Neuron (in vitro differentiated cells): ENCODE measurements around the gene KAZALD1.
A peak's percentile ranks its signal among the peaks of the same experiment; 100 is the strongest.

ENCODE experiments used
- H2AFZ ChIP-seq: one replicate; pipeline ENCODE4 v1.6.1; 2013; ENCODE audit warnings: low read depth, mild to moderate bottlenecking, inconsistent platforms, low read length, moderate library complexity
- H3K27me3 ChIP-seq: one replicate; pipeline ENCODE4 v1.6.1; 2013; ENCODE audit warnings: low read length; ENCODE audit not compliant: insufficient read depth
- H3K36me3 ChIP-seq: one replicate; pipeline ENCODE4 v1.6.1; 2013; ENCODE audit warnings: low read length; ENCODE audit not compliant: insufficient read depth
- H3K4me1 ChIP-seq: one replicate; pipeline ENCODE4 v1.6.1; 2013; ENCODE audit warnings: low read length; ENCODE audit not compliant: insufficient read depth
- H3K4me3 ChIP-seq: 2 replicates; pipeline ENCODE4 v1.5.1; 2013; ENCODE audit warnings: mild to moderate bottlenecking, low read length, moderate library complexity
- H3K9me3 ChIP-seq: one replicate; pipeline ENCODE4 v1.6.1; 2013; ENCODE audit warnings: low read length

KAZALD1 gene

DNA sequence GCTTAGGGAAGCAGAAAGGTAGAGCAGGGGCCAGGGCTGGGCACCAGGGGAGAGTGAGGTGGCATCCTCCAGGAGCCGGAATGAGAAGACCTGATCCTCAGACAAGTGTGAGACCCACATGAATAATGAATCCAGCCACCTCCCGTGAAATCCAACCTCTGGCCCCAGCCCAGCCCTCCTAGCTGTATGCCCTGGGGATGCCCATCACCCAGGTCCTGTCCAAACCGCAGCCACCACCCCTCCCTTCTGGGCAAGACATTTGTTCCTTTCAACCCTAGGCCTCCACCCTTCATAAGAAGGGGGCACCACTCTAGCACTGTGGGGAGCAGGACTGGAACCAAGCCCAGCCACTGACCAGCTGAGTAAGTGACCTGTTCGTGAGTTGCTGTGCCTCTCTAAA, 40.5 kb upstream of the KAZALD1 start:
- no peak overlapping the region for H2AFZ ChIP-seq
- H3K4me3 ChIP-seq = no peak overlapping the region
- H3K4me1 ChIP-seq = peaks cover 3% of the 10 kb centered on the region
- H3K36me3 ChIP-seq = no peaks in the 10 kb centered on the region
- H3K27me3 ChIP-seq = peaks cover 37% of the 10 kb centered on the region
- no peaks in the 10 kb centered on the region for H3K9me3 ChIP-seq

DNA sequence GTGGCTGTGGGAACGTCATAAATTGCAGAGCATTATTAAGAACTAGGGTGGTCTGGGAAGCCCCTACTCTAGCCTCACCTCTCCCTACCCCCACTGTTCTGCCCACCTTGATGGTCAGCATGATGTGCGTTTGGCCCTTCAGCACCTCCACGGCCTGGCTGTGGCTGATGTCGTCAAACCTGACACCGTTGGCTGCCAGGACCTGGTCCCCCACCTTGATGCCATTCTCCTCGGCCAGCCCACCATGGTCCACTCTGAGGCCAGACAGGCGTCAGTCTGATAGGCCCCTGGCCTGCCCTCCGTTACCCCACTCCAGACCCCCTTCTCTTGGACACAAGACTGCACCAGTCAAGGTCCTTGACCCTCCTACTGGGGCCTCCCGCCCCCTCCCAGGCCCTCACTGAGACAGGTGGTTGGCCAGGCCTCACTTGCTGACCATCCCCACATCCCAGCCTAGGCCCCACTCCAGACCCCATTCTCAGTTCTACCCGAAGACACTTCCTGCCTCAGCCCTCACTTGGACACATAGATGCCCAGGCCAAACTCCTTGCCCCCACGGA, 40.0 kb upstream of the KAZALD1 start:
- no peaks in the 10 kb centered on the region for H3K9me3 ChIP-seq
- H3K4me3 ChIP-seq = no peak overlapping the region
- H3K36me3 ChIP-seq = no peaks in the 10 kb centered on the region
- no peak overlapping the region for H2AFZ ChIP-seq
- peaks cover 3% of the 10 kb centered on the region for H3K4me1 ChIP-seq
- H3K27me3 ChIP-seq = peaks cover 32% of the 10 kb centered on the region

DNA sequence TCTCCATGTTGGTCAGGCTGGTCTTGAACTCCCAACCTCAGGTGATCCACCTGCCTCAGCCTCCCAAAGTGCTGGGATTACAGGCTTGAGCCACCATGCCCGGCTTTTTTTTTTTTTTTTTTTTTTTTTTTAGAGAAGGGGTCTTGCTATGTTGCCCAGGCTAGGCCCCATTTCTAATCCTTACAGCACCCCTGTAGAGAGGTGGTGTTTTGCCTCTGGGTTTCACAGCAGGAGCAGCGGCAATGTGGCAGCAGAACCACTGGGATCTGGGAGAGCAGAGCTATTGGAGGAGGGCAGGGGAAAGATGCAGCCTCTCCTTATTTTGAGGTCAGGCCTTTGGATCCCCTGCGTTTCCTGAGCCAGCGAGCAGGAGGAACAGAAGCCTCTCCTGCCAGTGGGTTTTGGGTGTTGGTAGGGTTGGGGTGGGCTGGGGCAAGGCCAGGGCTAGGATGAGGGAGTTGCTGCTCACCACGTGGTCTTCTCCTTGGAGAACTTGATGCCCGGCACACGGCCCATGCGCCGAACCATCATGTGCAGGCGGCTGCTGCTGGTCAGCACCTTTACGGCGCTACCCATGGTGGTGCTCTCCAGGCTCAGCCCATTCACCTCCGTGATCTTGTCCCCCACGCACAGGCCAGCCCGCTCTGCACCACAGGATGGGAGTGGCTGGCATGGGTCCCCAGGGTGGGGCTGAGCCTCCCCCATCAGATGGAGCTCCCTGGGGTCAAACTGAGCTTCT, 38.7 kb upstream of the KAZALD1 start:
- H3K36me3 ChIP-seq = no peaks in the 10 kb centered on the region
- H2AFZ ChIP-seq = no peak overlapping the region
- H3K4me3 ChIP-seq = no peak overlapping the region
- no peaks in the 10 kb centered on the region for H3K9me3 ChIP-seq
- H3K27me3 ChIP-seq = peaks cover 30% of the 10 kb centered on the region
- peaks cover 3% of the 10 kb centered on the region for H3K4me1 ChIP-seq

GRCh38 chr10:101027106-101027720, 34.6 kb upstream of the KAZALD1 start:
- Histone ChIP-seq H2AFZ (no peak overlapping the region), H3K4me3 (no peak overlapping the region), H3K4me1 (peaks cover 32% of the 10 kb centered on the region)

DNA sequence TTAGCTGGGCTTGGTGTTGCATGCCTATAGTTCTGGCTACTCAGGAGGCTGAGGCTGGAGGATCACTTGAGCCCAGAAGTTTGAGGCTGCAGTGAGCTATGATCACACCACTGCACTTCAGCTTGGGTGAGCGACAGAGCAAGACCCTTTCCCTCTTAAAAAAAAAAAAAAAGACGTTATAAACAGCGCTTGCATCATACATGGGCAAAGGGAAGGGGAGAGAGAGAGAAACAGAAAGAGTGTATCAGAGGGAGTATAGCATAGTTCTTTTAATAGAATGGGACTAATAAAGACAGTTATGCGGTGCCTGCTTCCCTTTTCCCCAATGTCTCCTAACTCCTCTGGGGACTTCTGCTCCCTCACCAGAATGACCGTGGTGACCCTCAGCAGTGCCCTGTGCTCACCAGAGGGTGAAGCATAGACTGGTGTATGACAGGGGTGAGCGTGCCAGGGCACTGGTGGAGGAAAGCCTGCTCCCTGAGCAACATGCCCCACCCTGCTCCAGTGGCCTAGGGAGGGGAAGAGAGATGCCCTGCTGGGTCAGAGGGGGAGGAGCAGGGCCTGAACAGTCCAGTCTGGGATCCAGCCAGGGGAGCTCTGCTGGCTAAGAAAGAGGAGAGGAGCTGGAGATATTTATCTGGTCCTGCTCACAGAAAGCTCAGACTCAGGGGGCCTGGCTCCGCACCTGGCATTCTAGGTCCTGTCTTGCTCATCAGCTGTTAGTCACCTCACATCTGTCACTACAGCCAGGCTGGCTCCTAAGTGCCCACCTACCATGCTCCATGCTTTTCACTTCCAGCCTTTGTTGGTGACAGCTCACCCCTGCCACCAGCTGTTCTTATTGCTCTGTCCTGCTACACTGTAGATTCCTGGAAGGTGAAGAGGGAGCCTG, 33.1 kb upstream of the KAZALD1 start:
- Histone ChIP-seq H3K4me1 (peaks cover 41% of the 10 kb centered on the region), H3K36me3 (no peaks in the 10 kb centered on the region), H3K4me3 (no peak overlapping the region), H3K27me3 (peaks cover 41% of the 10 kb centered on the region), H2AFZ (no peak overlapping the region), H3K9me3 (no peaks in the 10 kb centered on the region)

More at GRCh38 chr10:101027106-101027720, 34.6 kb upstream of the KAZALD1 start:
- H3K9me3 ChIP-seq = no peaks in the 10 kb centered on the region
- no peaks in the 10 kb centered on the region for H3K36me3 ChIP-seq
- H3K27me3 ChIP-seq = peaks cover 36% of the 10 kb centered on the region

DNA sequence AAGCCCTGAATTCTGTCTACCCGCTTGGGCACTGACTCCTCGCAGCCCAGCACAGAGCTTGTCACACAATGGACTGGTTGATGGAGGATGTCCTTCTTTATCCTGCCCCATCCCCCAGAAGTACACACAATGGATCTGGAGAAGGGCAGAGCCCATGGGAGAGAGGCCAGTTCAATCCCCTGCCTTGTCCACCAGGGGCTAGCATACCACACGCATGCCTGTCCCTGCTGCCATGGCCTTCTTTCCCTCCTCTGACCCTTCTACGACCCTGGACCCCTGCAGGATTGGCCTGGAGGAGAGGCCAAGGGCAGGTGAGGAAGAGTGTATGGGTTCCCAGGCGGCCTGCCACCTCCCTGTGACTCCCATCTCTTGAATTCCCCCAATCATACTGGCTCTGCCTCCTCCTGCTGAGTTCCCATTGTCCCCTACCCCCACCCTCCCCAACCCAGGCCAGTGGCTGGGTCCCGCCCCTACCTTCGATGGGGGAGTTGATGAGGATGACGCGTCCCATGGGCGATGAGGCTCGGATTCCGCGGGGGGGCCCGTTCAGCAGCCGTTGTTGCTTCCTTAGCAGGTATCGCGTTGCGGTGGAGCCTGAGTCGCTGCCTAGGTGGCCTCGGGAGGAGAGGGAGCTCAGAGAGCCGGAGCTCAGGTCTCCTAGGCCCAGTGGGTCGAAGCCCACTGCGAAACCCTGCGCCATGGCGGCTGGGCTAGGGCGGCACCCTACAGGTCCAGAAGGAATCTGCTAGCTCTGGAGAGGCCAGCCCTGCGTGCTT, 32.1 kb upstream of the KAZALD1 start:
- peaks cover 43% of the 10 kb centered on the region for H3K27me3 ChIP-seq

DNA sequence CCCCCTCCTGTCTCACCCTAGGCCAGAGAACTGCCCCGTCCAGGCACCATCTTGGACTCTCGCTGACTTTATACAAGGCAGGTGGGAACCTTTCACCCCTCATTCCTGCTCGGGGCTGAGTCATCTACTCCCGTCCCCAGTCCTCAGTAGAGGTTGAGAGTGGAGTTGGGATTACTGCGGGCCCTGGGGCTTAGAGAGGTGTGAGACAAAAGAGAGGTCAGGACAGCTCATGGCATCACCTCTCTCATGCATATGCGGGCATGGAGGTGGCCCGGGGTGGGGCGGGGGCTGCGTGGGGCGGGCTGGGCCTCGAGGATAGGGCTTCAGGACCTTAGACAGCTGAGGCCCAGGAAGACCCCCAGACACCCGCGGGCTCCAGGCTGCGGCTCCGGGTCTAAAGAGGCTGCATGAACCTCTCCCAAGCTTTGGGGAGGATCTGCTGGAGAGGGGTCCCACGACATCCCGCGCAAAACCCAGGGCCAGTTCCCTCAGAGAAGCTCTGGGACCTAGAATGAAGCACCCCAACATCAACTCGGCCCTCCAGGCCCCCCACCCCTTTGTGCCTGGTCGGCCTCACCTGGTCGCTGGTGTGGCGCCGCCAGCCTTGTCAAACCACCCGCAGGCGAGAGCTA, 31.2 kb upstream of the KAZALD1 start:
- no peaks in the 10 kb centered on the region for H3K36me3 ChIP-seq
- peaks cover 51% of the 10 kb centered on the region for H3K27me3 ChIP-seq
- H2AFZ ChIP-seq = no peak overlapping the region
- H3K4me1 ChIP-seq = peaks cover 41% of the 10 kb centered on the region
- H3K9me3 ChIP-seq = no peaks in the 10 kb centered on the region
- H3K4me3 ChIP-seq = peak overlapping the region; percentile 36

More for the DNA sequence above, 32.1 kb upstream of the KAZALD1 start:
- H3K36me3 ChIP-seq = no peaks in the 10 kb centered on the region
- no peak overlapping the region for H2AFZ ChIP-seq
- H3K4me1 ChIP-seq = peaks cover 41% of the 10 kb centered on the region
- H3K9me3 ChIP-seq = no peaks in the 10 kb centered on the region
- H3K4me3 ChIP-seq = no peak overlapping the region

DNA sequence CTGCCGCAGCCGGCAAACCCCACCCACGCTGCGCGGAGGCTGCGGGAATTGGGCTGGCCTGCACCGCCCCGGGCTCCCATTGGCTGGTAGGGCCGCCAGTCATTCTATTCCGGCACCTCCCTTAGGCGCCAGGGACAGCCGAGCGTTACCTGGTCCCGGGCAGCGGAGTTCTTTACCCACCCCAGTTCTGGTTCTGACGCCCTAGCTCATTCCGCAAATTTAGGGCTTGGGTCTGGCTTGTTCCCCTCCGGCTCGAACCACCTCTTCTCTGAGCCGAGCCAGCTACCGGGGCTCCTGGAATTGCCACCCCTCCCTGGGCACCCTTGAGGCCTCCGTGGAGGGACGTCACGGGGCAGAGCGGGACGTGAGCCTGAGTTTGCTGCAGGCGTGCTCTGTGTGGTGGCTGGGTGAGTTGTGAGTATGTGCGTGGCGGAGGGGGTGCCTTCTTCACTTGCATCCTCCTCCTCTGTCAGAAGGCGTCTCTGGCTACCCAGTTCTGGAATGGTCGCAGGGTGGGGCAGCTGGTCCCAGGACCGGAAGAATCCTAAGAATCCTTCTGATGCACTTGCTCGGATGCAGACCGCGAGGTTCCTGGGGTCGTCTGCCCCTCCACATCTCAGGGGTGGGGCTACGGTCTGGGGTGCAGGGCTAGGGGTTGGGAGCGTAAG, 30.5 kb upstream of the KAZALD1 start, which contains the start of the genes PDZD7 and SFXN3:
TSS of gene PDZD7 (minus strand) at position 2 of the 668 bp plus-strand sequence. CDS start 910 bp downstream, outside the sequence.
TSS of gene SFXN3 (plus strand) at position 107 of the 668 bp plus-strand sequence. CDS start 3,461 bp downstream, outside the sequence.
- H3K4me3 ChIP-seq = peak within 1 kb of the TSS; percentile 36
- no peaks in the 10 kb centered on the region for H3K36me3 ChIP-seq
- peaks cover 41% of the 10 kb centered on the region for H3K4me1 ChIP-seq
- peak within 1 kb of the TSS; percentile 43 for H2AFZ ChIP-seq
- H3K9me3 ChIP-seq = no peaks in the 10 kb centered on the region
- peaks cover 51% of the 10 kb centered on the region for H3K27me3 ChIP-seq

GRCh38 chr10:101031796-101032636, 29.8 kb upstream of the KAZALD1 start:
- H3K27me3 ChIP-seq = peaks cover 51% of the 10 kb centered on the region

DNA sequence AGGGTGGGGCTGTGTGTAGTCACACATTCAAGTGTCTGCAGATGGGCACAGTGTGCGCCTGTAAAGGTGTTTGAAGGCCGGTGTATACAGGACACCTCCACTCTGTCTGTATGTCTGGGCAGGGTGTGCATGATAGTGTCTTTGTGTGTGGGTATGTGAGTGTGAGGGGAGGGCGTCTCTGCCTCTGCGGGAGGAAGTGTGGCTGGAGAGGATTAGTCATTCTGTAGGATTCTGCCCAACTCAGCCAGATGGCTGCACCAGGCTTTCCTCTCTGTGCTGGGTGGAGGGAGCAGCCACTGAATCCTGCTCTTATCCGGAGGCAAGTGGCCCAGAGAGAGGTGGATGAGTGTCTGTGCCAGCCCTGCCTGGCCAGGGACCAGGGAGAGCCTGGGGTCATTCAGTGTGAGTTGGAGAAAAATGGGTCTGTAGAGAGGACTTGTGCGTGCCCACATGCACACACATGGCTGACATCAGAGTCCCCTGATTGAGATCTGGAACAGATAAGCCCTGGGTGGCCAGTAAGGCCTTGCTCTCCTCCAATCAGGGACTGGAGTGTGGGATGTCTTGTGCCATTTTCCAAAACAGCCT, 29.1 kb upstream of the KAZALD1 start:
- peaks cover 46% of the 10 kb centered on the region for H3K27me3 ChIP-seq
- H3K4me1 ChIP-seq = peaks cover 41% of the 10 kb centered on the region
- H3K36me3 ChIP-seq = no peaks in the 10 kb centered on the region
- H2AFZ ChIP-seq = peak overlapping the region; percentile 43
- no peaks in the 10 kb centered on the region for H3K9me3 ChIP-seq
- H3K4me3 ChIP-seq = peak overlapping the region; percentile 36

More at GRCh38 chr10:101031796-101032636, 29.8 kb upstream of the KAZALD1 start:
- Histone ChIP-seq H3K4me1 (peaks cover 41% of the 10 kb centered on the region), H3K4me3 (peak overlapping the region; percentile 36), H2AFZ (peak overlapping the region; percentile 43), H3K36me3 (no peaks in the 10 kb centered on the region), H3K9me3 (no peaks in the 10 kb centered on the region)
